Fibroblast of lung (primary cell): Measurements from ENCODE around the gene BECN2.

Source experiments
- EZH2 ChIP-seq: IDR thresholded peaks from 2 replicates; pipeline ENCODE4 v1.5.1; 2012; ENCODE audit warnings: low read length, control low read depth, mild to moderate bottlenecking; ENCODE audit errors: missing control alignments
- TF ChIP-seq, protein P1 (sequence below), 2 donors: IDR thresholded peaks in 1 of 2; conservative IDR thresholded peaks in 1 of 2; 1 replicate in 1 of 2; 2 replicates in 1 of 2; pipeline ENCODE4 v1.5.1; 2011 to 2012; ENCODE audit warnings: low read length in 2 of 2, control low read depth in 1 of 2, inconsistent platforms in 1 of 2, low read depth in 1 of 2, mild to moderate bottlenecking in 1 of 2

GRCh38 chr1:242000434-242000833, 42.9 kb downstream of the BECN2 start:
- TF ChIP-seq, protein P1, sequence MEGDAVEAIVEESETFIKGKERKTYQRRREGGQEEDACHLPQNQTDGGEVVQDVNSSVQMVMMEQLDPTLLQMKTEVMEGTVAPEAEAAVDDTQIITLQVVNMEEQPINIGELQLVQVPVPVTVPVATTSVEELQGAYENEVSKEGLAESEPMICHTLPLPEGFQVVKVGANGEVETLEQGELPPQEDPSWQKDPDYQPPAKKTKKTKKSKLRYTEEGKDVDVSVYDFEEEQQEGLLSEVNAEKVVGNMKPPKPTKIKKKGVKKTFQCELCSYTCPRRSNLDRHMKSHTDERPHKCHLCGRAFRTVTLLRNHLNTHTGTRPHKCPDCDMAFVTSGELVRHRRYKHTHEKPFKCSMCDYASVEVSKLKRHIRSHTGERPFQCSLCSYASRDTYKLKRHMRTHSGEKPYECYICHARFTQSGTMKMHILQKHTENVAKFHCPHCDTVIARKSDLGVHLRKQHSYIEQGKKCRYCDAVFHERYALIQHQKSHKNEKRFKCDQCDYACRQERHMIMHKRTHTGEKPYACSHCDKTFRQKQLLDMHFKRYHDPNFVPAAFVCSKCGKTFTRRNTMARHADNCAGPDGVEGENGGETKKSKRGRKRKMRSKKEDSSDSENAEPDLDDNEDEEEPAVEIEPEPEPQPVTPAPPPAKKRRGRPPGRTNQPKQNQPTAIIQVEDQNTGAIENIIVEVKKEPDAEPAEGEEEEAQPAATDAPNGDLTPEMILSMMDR (conservative IDR thresholded peaks at IDR 0.05 in 1 of 2, IDR thresholded peaks at IDR 0.05 in 1 of 2; ENCODE audit: low read depth in 1 of 2, low read length in 2 of 2), result no peak
- TF ChIP-seq EZH2, result no peak
